T follicular helper cell (primary cell): ENCODE data around the gene YWHAQ.
"Not testable (repeated sequence)": the region's sequence is repeated elsewhere in the genome, so short reads cannot be mapped to it uniquely, and the experiment has no call there.

Experiments used
- DNase-seq: peaks from one replicate; pipeline ENCODE4 v3.0.0-alpha.2; 2020; ENCODE audit warnings: low read depth

The YWHAQ gene

DNA sequence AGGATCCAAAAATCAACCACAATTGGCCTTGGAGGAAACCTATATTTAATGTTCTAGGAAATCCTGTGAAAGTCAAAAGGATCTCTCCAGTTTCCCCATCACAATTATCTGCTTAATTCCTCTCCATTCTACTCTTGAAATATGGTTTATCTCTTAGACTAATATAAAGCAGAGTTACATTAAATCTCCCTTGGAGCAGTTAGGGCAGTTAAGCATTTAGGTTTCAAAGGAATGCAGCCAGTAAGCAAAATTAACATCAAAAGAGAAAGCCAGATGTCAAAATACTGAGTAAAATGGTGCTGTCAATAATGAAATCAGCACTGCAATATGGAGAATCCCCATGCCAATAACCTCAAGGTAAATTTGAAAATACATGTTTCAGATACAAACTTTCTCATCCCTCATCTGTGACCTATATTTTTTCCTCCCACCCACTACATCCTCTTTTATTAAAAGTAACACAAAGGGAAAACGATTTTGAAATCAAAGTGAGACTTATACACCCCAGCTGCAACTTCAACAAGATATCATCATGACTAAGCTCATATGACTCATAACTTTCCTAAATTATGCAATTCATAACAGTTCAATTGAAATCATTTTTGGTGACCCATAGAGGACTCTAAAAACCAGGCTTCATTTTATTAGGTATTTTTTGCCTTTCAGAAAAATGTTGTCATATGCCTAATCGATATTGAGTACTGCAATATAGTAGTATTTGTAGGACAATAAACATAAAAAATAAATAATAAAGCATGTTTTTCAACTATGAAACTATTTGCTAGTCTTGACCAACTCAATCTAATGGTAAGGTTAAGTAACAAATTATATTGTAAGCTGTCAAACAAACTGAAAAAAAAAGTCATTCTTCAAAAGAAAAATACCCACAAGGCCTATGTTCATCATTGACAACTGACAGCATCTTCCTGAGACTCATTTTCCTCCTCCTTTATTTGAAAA lies 78.3 kb downstream of the YWHAQ start:
- no peak for DNase-seq

DNA sequence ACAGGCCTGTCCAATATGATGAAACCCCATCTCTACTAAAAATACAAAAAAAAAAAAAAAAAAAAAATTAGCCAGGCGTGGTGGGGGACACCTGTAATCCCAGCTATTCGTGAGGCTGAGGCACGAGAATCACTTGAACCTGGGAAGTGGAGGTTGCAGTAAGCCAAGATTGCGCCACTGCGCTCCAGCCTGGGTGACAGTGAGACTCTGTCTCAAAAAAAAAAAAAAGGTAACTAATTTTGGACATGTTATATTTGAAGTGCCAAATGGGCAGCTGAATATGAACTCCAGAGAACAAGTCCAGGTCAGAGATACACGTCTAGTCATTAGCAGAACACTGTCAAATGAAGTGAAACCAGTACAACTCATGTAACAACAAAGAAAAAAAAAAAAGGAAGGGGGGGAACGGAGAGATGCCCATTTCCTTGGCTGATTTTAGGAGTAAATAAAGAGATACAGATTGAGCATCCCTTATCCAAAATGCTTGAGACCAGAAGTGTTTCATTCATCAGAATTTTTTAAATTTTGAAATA lies 79.9 kb downstream of the YWHAQ start:
- DNase-seq = not testable (repeated sequence)

DNA sequence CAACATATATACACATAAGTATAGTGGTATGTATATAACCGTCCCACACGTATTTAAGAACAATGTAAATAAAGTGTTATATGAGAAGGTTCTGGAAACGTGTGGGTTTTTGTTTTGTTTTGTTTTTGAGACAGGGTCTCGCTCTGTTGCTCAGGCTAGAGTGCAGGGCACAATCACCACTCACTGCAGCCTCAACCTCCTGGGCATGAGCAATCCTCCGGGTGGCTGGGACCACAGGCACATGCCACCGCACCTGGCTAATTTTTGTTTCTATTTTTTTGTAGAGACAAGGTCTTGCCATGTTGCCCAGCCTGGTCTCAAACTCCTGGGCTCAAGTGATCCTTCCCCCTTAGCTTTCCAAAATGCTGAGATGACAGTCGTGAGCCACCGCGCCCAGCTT lies 81.4 kb downstream of the YWHAQ start:
- DNase-seq = no peak

DNA sequence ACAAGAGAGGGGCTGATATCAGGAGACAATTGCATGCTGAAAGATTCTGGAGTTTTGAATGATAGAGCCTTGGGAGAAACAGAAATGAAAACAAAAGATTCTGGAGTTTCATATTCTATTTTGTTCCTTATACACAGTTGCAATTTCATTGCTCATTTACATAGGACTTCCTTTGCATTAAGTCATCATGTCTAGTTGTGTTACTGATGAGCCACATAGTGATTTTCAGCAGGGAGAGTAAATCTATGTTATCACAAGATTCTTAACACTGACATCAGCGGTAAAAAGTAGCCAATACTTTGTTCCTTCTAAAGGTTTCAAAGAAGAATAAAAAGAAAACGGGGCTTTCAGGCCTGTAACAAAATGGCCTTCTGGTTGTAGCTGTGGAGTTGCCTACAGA lies 82.3 kb downstream of the YWHAQ start:
- no peak for DNase-seq

DNA sequence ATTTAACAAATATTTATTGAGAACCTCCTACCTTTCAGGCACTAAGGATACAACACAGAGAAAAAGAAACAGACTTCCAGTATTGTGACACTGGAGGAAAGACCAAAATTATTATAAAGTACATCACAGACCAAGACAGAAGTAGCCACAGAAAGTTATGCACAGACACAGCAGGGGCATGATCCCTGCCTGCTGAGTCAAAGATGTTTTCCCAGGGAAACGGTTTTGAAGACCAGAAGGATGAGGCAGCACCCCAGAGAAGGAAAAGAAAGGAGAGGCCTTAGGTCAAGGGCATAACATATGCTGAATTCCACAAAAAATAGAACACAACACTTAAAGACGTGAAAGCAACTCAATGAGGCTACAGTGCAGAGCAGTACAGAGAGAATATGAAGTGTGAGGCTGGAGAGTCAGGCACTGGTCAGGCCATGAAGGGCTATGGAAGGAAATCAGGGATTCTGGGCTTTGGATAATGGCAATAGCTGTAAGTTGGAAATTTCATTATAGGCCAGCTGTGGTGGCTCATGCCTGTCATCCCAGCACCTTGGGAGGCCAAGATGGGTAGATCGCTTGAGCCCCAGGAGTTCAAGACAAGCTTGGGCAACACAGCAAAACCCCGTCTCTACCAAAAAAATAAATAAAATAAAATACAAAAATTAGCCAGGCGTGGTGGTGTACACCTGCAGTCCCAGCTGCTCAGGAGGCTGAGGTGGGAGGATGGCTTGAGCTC lies 83.4 kb downstream of the YWHAQ start:
- DNase-seq = no peak

DNA sequence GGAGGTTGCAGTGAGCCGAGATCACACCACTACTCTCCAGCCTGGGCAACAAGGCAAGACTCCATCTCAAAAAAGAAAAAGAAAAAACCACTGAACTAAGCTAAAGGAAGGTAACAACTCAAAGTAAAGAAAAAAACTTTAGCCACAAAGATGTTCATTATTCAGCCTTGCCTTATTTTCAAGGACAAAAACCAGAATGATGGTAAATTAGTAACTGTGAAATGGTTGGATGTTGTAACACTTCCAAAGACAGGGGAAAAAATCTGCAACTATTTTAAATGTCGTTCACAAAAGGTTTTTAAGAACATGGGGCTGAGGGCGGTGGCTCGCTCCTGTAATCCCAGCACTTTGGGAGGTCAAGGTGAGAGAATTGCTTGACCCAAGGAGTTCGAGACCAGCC lies 85.3 kb downstream of the YWHAQ start:
- no peak for DNase-seq

DNA sequence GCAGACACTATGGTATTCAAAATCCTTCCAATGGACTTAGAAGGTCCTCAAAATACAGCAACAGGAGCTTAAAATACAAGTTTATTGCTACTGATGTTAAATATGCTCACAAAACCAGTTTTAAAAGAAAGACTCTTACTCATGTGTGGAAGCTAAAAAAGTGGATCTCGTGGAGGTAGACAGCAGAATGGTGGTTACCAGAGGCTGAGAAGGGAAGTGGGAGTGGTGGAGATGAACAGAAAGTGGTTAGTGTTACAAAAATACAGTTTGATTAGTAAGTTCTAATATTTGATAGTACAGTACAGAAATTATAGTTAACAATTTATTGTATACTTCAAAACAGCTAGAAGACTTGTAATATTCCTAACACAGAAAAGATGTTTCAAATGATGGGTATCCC lies 87.2 kb downstream of the YWHAQ start:
- no peak for DNase-seq

DNA sequence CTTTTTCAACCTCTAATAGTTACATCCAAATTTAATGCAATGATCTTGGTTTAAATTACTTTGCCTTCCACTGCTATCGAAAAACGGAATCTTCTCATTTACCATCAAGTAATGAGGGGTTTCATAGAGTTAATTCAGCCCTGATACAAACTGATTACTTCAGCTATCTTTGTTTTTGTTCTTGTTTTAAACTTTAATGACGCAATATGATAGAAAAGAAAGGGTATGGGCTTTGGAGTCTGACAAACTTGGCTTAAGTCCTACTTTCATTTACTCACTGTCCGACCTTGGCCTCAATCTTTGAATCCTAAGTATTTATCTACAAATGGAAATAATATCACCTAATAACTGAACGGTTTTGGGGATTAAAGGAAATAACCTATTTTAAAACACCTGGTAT lies 91.3 kb downstream of the YWHAQ start:
- DNase-seq = no peak

DNA sequence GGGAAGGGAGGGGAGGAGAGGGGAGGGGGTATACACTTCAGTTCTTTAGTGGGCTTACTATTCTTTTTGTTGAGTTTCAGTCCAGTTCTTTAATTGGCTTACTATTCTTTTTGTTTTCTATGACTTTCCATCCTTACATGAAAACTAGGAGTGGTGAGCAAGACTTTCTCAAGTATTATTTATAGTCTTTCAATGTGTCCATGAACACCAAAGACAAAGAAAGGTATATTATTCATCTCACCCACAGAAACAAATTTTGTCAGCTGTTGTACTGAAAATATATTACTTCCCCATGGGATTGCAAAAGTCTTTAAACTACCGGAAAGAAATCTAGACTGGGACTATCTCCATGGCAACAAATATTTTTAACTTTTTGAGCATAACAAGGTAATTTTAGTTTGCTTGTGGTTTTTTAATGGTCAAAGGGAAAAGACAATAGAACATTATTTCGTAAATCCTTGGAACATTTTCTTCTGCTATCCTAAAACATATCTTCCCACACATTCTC lies 92.7 kb downstream of the YWHAQ start:
- no peak for DNase-seq

DNA sequence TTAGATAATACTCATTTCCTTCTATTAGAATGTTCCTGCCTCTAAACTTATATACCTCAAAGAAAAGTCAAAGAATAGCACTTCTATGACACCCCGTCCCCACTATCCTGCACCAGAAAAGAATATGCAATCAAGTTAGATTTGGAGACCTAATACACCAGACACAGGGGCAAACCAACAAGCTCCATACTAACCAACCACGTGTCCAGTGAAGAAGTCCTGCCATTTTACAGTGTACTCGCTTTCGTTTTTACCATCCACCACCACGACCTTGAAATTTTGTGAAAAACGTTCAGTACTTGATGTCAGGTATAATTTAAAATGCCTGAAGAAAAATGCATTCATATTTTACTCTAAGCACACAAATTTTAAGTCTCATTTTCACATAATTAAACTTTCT lies 94.3 kb downstream of the YWHAQ start:
- DNase-seq = no peak

DNA sequence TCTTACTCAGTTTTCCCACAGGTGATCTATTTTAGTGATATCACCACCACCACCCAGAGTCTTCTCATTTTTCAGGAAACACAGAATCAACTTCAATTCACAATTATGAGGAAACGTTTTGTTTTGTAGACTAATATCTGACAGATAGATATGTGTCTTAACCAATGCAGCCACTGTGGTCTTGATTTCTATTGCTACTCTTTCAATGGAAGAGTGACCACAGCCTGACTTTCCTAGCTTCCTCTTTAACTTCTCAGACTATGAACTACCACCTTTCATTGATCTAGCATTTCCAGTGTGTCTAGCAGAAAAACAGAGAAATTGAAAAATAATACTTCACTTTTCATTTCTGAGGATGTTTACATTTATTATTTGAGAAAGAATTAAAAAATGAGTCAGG lies 95.6 kb downstream of the YWHAQ start:
- DNase-seq = no peak
